H54 (cell line): ENCODE data around the gene HBE1.
A peak's percentile ranks its signal among the peaks of the same experiment; 100 is the strongest.

Source experiments
- DNase-seq: peaks from one replicate; pipeline ENCODE4 v3.0.0; 2011; ENCODE audit warnings: low spot score, mixed read lengths; ENCODE audit not compliant: insufficient read length
- FAIRE-seq: peaks from 3 replicates; lab custom pipeline; 2011; peaks lifted over from hg19 to GRCh38; lab: Jason Lieb, UNC
- POLR2A ChIP-seq: IDR thresholded peaks from 2 replicates; pipeline ENCODE4 v1.6.1; 2011; ENCODE audit warnings: low read depth, mild to moderate bottlenecking, low read length

Gene HBE1

DNA sequence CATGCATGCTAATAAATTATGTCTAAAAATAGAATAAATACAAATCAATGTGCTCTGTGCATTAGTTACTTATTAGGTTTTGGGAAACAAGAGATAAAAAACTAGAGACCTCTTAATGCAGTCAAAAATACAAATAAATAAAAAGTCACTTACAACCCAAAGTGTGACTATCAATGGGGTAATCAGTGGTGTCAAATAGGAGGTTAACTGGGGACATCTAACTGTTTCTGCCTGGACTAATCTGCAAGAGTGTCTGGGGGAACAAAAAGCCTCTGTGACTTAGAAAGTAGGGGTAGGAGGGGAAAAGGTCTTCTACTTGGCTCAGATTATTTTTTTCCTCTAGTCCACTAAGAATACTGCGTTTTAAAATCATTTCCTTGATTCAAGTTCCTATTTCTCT lies 42.1 kb downstream of the HBE1 start:
- DNase-seq = no peak
- TF ChIP-seq POLR2A = no peak
- no peak for FAIRE-seq

DNA sequence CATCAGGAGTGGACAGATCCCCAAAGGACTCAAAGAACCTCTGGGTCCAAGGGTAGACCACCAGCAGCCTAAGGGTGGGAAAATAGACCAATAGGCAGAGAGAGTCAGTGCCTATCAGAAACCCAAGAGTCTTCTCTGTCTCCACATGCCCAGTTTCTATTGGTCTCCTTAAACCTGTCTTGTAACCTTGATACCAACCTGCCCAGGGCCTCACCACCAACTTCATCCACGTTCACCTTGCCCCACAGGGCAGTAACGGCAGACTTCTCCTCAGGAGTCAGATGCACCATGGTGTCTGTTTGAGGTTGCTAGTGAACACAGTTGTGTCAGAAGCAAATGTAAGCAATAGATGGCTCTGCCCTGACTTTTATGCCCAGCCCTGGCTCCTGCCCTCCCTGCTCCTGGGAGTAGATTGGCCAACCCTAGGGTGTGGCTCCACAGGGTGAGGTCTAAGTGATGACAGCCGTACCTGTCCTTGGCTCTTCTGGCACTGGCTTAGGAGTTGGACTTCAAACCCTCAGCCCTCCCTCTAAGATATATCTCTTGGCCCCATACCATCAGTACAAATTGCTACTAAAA lies 42.9 kb downstream of the HBE1 start, which contains the start of gene HBB:
Gene HBB (minus strand): TSS at position 340 of the 579 bp plus-strand sequence. CDS start 50 bp downstream, at position 290.
- DNase-seq (no peak), FAIRE-seq (peak; percentile 6)
- TF ChIP-seq POLR2A = no peak

DNA sequence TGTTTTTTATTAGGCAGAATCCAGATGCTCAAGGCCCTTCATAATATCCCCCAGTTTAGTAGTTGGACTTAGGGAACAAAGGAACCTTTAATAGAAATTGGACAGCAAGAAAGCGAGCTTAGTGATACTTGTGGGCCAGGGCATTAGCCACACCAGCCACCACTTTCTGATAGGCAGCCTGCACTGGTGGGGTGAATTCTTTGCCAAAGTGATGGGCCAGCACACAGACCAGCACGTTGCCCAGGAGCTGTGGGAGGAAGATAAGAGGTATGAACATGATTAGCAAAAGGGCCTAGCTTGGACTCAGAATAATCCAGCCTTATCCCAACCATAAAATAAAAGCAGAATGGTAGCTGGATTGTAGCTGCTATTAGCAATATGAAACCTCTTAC lies 44.3 kb downstream of the HBE1 start:
- DNase-seq (no peak), FAIRE-seq (no peak)
- no peak for TF ChIP-seq POLR2A

DNA sequence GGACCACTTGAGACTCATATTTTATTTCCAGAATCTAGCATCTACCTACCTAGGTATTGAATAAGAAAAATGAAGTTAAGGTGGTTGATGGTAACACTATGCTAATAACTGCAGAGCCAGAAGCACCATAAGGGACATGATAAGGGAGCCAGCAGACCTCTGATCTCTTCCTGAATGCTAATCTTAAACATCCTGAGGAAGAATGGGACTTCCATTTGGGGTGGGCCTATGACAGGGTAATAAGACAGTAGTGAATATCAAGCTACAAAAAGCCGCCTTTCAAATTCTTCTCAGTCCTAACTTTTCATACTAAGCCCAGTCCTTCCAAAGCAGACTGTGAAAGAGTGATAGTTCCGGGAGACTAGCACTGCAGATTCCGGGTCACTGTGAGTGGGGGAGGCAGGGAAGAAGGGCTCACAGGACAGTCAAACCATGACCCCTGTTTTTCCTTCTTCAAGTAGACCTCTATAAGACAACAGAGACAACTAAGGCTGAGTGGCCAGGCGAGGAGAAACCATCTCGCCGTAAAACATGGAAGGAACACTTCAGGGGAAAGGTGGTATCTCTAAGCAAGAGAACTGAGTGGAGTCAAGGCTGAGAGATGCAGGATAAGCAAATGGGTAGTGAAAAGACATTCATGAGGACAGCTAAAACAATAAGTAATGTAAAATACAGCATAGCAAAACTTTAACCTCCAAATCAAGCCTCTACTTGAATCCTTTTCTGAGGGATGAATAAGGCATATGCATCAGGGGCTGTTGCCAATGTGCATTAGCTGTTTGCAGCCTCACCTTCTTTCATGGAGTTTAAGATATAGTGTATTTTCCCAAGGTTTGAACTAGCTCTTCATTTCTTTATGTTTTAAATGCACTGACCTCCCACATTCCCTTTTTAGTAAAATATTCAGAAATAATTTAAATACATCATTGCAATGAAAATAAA lies 44.9 kb downstream of the HBE1 start:
- no peak for TF ChIP-seq POLR2A
- DNase-seq (no peak), FAIRE-seq (peak; percentile 50)

DNA sequence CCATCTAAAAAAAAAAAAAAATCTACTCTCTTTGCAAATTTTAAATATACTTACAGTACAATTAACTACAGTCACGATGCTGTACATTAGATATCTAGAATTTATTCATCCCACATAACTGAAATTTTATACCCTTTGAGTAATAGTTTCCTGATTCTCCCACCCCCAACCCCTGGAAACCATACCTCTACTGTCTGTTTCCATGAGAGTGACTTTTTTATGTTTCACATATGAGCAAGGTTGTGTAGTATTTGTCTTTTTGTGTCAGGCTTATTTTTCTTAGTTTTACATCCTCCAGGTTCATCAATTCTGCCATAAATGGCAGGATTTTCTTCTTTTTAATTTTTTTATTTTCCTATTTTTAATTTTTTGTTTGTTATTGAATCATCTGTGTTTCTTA lies 46.1 kb downstream of the HBE1 start:
- DNase-seq (no peak), FAIRE-seq (no peak)
- no peak for TF ChIP-seq POLR2A

DNA sequence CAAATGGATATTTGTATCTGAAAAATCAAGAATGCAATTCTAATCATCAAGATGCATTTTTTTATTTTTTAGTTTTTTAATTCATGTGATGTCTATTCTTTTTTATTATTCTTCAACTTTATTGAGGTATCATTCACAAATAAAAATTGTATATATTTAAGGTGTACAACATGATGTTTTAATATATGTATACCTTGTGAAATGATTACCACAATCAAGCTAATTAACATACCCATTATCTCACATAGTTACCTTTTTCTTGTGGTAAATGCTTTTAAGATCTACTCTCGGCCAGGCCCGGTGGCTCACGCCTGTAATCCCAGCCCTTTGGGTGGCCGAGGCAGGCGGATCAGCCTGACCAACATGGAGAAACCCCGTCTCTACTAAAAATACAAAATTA lies 46.6 kb downstream of the HBE1 start:
- TF ChIP-seq POLR2A = no peak
- FAIRE-seq (no peak), DNase-seq (no peak)
